ENCODE data around the gene KLKB1.

Gene KLKB1

DNA sequence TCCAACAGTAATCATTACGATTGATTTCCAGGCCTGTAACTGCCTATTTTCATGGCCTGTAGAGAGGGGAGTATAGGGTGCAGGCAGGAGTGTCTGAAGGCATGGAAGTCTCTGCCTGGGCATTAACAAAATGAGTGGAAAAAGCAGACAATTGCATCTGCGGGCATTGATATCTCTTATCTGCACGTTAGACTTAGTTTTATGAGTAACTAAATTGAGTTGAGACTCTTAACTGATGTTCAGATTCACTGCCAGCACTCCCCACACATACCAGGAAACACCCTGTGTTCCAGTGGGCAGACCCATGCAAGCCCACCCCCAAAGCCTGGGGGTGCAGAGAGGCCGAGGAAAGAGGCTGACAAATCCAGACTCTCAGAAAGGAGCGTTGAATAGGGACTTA, 72.0 kb downstream of the KLKB1 start:
- no peak overlapping the region for H3K4me3 ChIP-seq (ENCODE audit: low read depth in 1 of 2, low read length in 2 of 2)
- H3K9me3 ChIP-seq (ENCODE audit: low read length) = no peaks in the 10 kb centered on the region
- H3K36me3 ChIP-seq (ENCODE audit: insufficient read depth, low read length) = no peaks in the 10 kb centered on the region
- no peak overlapping the region for H3K9ac ChIP-seq (ENCODE audit: low read length)
- no peaks in the 10 kb centered on the region for H3K4me1 ChIP-seq (ENCODE audit: insufficient read depth, low read length)
- H3K27me3 ChIP-seq (ENCODE audit: control insufficient read depth in 1 of 2, insufficient read depth in 2 of 2, low read length in 2 of 2) = no peaks in the 10 kb centered on the region
- H3K27ac ChIP-seq (ENCODE audit: low read depth, low read length) = no peak overlapping the region

DNA sequence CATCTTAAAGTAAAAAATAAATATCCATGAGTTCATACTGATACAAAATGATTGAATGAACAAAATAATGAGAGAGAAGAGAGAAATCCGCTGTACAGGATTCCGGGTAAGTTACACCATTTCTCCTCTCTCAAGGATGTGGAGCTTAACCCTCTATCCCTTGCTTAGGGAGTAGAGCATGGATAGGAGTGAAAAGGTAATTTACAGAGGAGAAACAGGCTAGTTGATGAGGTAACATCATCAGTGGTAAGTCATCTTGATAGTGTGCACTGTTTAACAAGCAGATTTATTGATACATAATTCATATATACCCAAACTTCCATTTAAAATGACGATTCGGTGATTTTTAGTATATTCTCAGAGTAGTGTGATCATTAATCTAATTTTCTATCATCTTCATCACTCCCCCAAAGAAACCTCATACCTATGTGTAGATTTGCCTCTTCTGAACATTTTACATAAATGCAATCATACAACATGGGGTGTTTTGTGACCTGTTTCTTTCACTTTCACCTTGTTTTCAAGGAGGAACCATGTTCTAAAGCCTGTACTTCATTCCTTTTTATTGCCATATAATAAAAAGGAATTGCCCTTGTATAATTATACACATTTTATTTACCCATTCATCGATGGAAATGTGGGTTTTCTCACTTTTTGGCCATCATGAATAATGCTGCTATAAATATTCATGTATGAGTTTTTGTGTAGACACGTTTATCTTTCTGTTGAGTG, 73.5 kb downstream of the KLKB1 start:
- no peaks in the 10 kb centered on the region for H3K27me3 ChIP-seq (ENCODE audit: control insufficient read depth in 1 of 2, insufficient read depth in 2 of 2, low read length in 2 of 2)
- H3K27ac ChIP-seq (ENCODE audit: low read depth, low read length) = no peak overlapping the region
- no peak overlapping the region for H3K4me3 ChIP-seq (ENCODE audit: low read depth in 1 of 2, low read length in 2 of 2)
- no peak overlapping the region for H3K9ac ChIP-seq (ENCODE audit: low read length)
- no peaks in the 10 kb centered on the region for H3K9me3 ChIP-seq (ENCODE audit: low read length)
- H3K36me3 ChIP-seq (ENCODE audit: insufficient read depth, low read length) = no peaks in the 10 kb centered on the region
- H3K4me1 ChIP-seq (ENCODE audit: insufficient read depth, low read length) = no peaks in the 10 kb centered on the region

DNA sequence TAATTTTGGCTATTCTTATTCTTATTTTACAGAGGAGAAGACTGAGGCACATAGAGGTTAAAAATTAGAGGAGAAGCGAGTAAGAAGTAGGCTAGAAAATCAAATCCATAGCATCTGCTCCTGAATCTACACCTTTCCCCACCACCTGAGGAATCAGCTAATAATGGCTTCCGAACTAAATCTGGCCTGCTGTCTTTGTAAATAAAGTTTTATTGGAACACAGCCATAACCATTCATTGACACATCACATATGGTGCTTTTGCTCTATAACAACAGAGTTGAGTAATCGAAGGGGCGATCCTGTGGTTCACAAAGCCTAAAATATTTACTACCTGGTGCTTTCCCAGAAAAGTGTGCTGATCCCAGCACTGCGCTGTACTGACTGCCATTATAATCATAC, 76.9 kb downstream of the KLKB1 start:
- H3K9ac ChIP-seq (ENCODE audit: low read length) = no peak overlapping the region
- no peaks in the 10 kb centered on the region for H3K27me3 ChIP-seq (ENCODE audit: control insufficient read depth in 1 of 2, insufficient read depth in 2 of 2, low read length in 2 of 2)
- no peak overlapping the region for H3K27ac ChIP-seq (ENCODE audit: low read depth, low read length)
- H3K4me1 ChIP-seq (ENCODE audit: insufficient read depth, low read length) = peaks cover 16% of the 10 kb centered on the region
- no peaks in the 10 kb centered on the region for H3K36me3 ChIP-seq (ENCODE audit: insufficient read depth, low read length)
- no peaks in the 10 kb centered on the region for H3K9me3 ChIP-seq (ENCODE audit: low read length)
- no peak overlapping the region for H3K4me3 ChIP-seq (ENCODE audit: low read depth in 1 of 2, low read length in 2 of 2)

DNA sequence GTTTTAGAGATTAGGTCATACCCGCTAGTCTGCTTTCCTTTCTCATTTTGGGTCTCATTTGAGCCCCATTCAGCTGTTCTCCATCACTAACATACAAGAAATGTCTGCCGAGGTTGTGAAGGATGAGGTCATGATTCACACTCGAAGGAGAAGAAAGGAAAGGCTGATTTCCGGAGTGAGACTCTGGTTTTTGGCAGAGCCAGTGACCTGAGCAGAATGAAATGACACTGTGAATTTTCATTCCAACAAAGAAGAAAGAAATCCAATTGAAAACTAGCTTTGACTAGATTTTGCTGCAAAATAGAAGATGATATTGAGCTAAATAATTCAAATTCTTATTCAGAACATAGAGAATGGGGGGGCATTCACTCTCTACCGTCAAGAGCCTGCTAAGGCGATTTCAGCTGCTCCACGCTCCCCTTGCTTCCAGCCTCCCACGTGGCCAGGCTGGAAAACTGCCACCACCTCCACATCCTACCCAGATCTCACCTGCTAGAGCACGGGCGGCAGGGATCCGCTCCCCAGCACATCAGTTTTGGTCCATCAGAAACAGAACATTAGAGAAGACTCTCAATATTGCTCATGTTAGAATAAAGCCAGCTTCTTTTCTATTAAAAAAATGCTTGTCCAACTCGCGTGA, 77.7 kb downstream of the KLKB1 start:
- Histone ChIP-seq H3K9me3 (ENCODE audit: low read length) (no peaks in the 10 kb centered on the region), H3K4me3 (ENCODE audit: low read depth in 1 of 2, low read length in 2 of 2) (no peak overlapping the region), H3K36me3 (ENCODE audit: insufficient read depth, low read length) (no peaks in the 10 kb centered on the region), H3K27ac (ENCODE audit: low read depth, low read length) (no peak overlapping the region), H3K9ac (ENCODE audit: low read length) (no peak overlapping the region), H3K4me1 (ENCODE audit: insufficient read depth, low read length) (peaks cover 16% of the 10 kb centered on the region), H3K27me3 (ENCODE audit: control insufficient read depth in 1 of 2, insufficient read depth in 2 of 2, low read length in 2 of 2) (no peaks in the 10 kb centered on the region)

DNA sequence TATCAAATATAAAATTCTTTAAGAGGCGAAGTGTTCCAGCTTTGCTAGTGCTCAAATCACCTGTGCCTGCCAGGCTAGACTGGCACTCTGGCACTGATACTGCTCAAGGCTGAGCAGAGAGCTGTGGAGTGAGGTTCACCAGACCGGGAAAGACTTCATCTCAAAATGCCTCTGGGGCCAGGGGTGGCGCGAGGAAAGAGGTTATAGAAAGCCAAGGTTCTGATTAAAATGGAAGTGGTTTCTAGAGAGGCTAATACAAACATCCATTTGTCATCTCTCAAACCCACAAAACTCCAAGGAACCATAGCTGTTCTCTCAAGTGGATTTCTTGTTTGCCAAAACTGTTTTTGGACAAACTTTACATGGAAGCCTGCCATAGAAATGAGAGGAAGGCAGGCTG, 80.2 kb downstream of the KLKB1 start:
- no peak overlapping the region for H3K27ac ChIP-seq (ENCODE audit: low read depth, low read length)
- H3K9ac ChIP-seq (ENCODE audit: low read length) = no peak overlapping the region
- no peaks in the 10 kb centered on the region for H3K27me3 ChIP-seq (ENCODE audit: control insufficient read depth in 1 of 2, insufficient read depth in 2 of 2, low read length in 2 of 2)
- no peaks in the 10 kb centered on the region for H3K9me3 ChIP-seq (ENCODE audit: low read length)
- no peak overlapping the region for H3K4me3 ChIP-seq (ENCODE audit: low read depth in 1 of 2, low read length in 2 of 2)
- no peaks in the 10 kb centered on the region for H3K36me3 ChIP-seq (ENCODE audit: insufficient read depth, low read length)
- H3K4me1 ChIP-seq (ENCODE audit: insufficient read depth, low read length) = peaks cover 16% of the 10 kb centered on the region

DNA sequence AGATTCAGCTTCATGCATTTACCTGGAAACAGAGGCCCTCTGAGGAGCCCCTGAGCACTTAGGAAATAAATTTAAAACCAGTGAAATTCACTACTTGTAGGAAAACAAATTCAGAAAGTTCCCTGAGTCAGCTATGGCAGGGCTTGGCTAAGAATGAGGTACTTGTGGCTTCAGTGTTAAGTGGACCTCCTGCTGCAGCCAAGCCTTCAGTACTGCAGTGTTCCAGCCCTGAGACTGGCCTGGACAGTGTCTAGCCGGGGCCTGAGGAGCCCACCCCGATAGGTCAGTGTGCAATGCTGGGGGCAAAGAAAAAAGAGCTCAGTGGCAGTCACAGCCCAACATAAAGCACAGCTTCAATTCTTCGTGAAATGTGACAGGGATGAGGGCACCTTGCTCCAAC, 80.6 kb downstream of the KLKB1 start:
- Histone ChIP-seq H3K27me3 (ENCODE audit: control insufficient read depth in 1 of 2, insufficient read depth in 2 of 2, low read length in 2 of 2) (no peaks in the 10 kb centered on the region), H3K9me3 (ENCODE audit: low read length) (no peaks in the 10 kb centered on the region), H3K36me3 (ENCODE audit: insufficient read depth, low read length) (no peaks in the 10 kb centered on the region), H3K4me1 (ENCODE audit: insufficient read depth, low read length) (peaks cover 16% of the 10 kb centered on the region), H3K9ac (ENCODE audit: low read length) (no peak overlapping the region), H3K27ac (ENCODE audit: low read depth, low read length) (no peak overlapping the region), H3K4me3 (ENCODE audit: low read depth in 1 of 2, low read length in 2 of 2) (no peak overlapping the region)
